HepG2 (cell line): Measurements from ENCODE around the gene FAM210A. TPM values are rescaled to one million over a fixed set of nuclear protein-coding genes. Genes with fewer than 3 reads are reported as not detected.

Experiments
- DMTF1 ChIP-seq: sonication (generic); formaldehyde crosslinking; IDR thresholded peaks from 2 replicates; pipeline ENCODE4 v1.4.0; 2020; ENCODE audit warnings: mild to moderate bottlenecking, missing genetic modification reagents
- GLMP ChIP-seq: sonication (generic); formaldehyde crosslinking; IDR thresholded peaks from 2 replicates; pipeline ENCODE4 v1.9.0; 2021; ENCODE audit warnings: missing genetic modification reagents, mild to moderate bottlenecking, borderline replicate concordance
- HMG20B ChIP-seq: conservative IDR thresholded peaks from 2 replicates; pipeline ENCODE4 v1.6.1; 2016; ENCODE audit warnings: missing genetic modification reagents, missing compliant biosample characterization
- MAX ChIP-seq: IDR thresholded peaks from 2 replicates; pipeline ENCODE4 v1.6.1; 2012; ENCODE audit warnings: inconsistent platforms
- MED1 ChIP-seq: sonication (generic); formaldehyde crosslinking; IDR thresholded peaks from 2 replicates; pipeline ENCODE4 v1.4.0; 2020; ENCODE audit warnings: missing genetic modification reagents
- NFAT5 ChIP-seq: sonication (generic); formaldehyde crosslinking; IDR thresholded peaks from 2 replicates; pipeline ENCODE4 v1.4.0; 2020; ENCODE audit warnings: missing genetic modification reagents
- NFE2L1 ChIP-seq: sonication (generic); formaldehyde crosslinking; IDR thresholded peaks from 2 replicates; pipeline ENCODE4 v1.4.0; 2020; ENCODE audit warnings: missing genetic modification reagents, mild to moderate bottlenecking, borderline replicate concordance
- TBP ChIP-seq: sonication (generic); formaldehyde crosslinking; IDR thresholded peaks from 2 replicates; pipeline ENCODE4 v1.5.0; 2020; ENCODE audit warnings: missing genetic modification reagents
- TOPORS ChIP-seq: sonication (generic); formaldehyde crosslinking; IDR thresholded peaks from 2 replicates; pipeline ENCODE4 v1.8.0; 2023; ENCODE audit warnings: mild to moderate bottlenecking, missing genetic modification reagents
- YEATS4 ChIP-seq: sonication (generic); formaldehyde crosslinking; IDR thresholded peaks from 2 replicates; pipeline ENCODE4 v1.4.0; 2020; ENCODE audit warnings: missing genetic modification reagents, borderline replicate concordance
- ZBTB7A ChIP-seq: sonication (generic); formaldehyde crosslinking; IDR thresholded peaks from 2 replicates; pipeline ENCODE4 v1.8.0; 2022; ENCODE audit warnings: mild to moderate bottlenecking, missing genetic modification reagents
- ZNF841 ChIP-seq: sonication (generic); formaldehyde crosslinking; IDR thresholded peaks from 2 replicates; pipeline ENCODE4 v1.8.1; 2023; ENCODE audit warnings: missing genetic modification reagents, borderline replicate concordance
- polyA plus RNA-seq, 8 experiments: library from polyadenylated mRNA; depleted of rRNA in 3 of 8; stranded (reverse) in 7 of 8; unstranded in 1 of 8; fragments of >200 nt; fragmentation: Illumina TruSeq in 4 of 8; extraction: Trizol in 4 of 8; gene quantifications; 2 replicates each; pipeline versions ENCODE4 v1.2.1 to v1.2.3, GENCODE V29; 2011 to 2016; ENCODE audit warnings: low read depth in 4 of 8, missing spikeins in 1 of 8, mixed read lengths in 1 of 8; ENCODE audit not compliant: insufficient read depth in 1 of 8
- total RNA-seq, 5 experiments: library from RNA; depleted of rRNA; stranded (reverse); fragments of >200 nt; fragmentation: Illumina TruSeq; extraction: Trizol; gene quantifications; 2 replicates each; pipeline ENCODE4 v1.2.3, GENCODE V29; 2016; ENCODE audit warnings: low read depth in 1 of 5

FAM210A gene
- total and polyA plus RNA-seq, 2 of the 13 experiments (the other 11 are each of a cell fraction or from before 2014, with no cell fraction given), result 33.2 to 37.5 TPM

GRCh38 chr18:13649397-13650390, 76.7 kb downstream of the FAM210A start (continued):
- TF ChIP-seq NFE2L1 (CRISPR knock-in tag) (no peak), ZBTB7A (CRISPR knock-in tag) (no peak), GLMP (CRISPR knock-in tag) (no peak), HMG20B (CRISPR knock-in tag) (no peak), ZNF841 (CRISPR knock-in tag) (no peak), TBP (CRISPR knock-in tag) (no peak), MED1 (CRISPR knock-in tag) (0 out of 2 replicates have a peak, but pooled peaks have one; percentile 16), MAX (peak; percentile 92), DMTF1 (CRISPR knock-in tag) (no peak), TOPORS (no peak), YEATS4 (CRISPR knock-in tag) (peak; percentile 23; the same call in 1 of the 2 replicates), NFAT5 (CRISPR knock-in tag) (no peak)
